Upper lobe of right lung (tissue), 1 donor: Measurements from ENCODE around the gene RTN4RL1. TPM values are rescaled to one million over a fixed set of nuclear protein-coding genes. Genes with fewer than 3 reads are reported as not detected.
"Not testable (repeated sequence)": the region's sequence is repeated elsewhere in the genome, so short reads cannot be mapped to it uniquely, and the experiment has no call there.

Experiments
- ATAC-seq: fragments of 200-7000 bp; cut with Tn5 transposase; one replicate; pipeline ENCODE4 v1.9.1; 2020; ENCODE audit warnings: mild to moderate bottlenecking, moderate library complexity
- DNase-seq: peaks from one replicate; pipeline ENCODE4 v3.0.0-alpha.2; 2020
- H3K27ac ChIP-seq: fragments of 200-600 bp; one replicate; pipeline ENCODE4 v1.8.0; 2022
- H3K27me3 ChIP-seq: fragments of 200-600 bp; one replicate; pipeline ENCODE4 v1.8.0; 2022; ENCODE audit warnings: mild to moderate bottlenecking
- H3K36me3 ChIP-seq: fragments of 200-600 bp; one replicate; pipeline ENCODE4 v1.8.0; 2022
- H3K4me1 ChIP-seq: fragments of 200-600 bp; one replicate; pipeline ENCODE4 v1.8.0; 2022
- H3K4me3 ChIP-seq: fragments of 200-600 bp; one replicate; pipeline ENCODE4 v1.8.0; 2022; ENCODE audit warnings: mild to moderate bottlenecking
- H3K9me3 ChIP-seq: fragments of 200-600 bp; one replicate; pipeline ENCODE4 v1.8.0; 2022
- CTCF ChIP-seq: fragments of 200-600 bp; IDR thresholded peaks from one replicate; pipeline ENCODE4 v1.8.0; 2022; ENCODE audit warnings: antibody characterized with exemption
- intact Hi-C: fragments of 100-400 bp; cut with DNase I; formaldehyde crosslinking; loops from one replicate; pipeline ENCODE4 v1.11.0; 2022
- total RNA-seq: library from RNA; stranded (reverse); fragmentation: NEBNext Ultra II Directional; extraction: Animal tissue kit (Norgen Biotek cat#: 25700); gene quantifications from one replicate; pipeline ENCODE4 v1.2.1, GENCODE V29; 2021
- donor health status: DM: no; HTN: yes; CAD: no; lungs with severe emphysema.

The RTN4RL1 gene
- total RNA-seq, 1 donor from 2014 or later: 4.3 TPM

- intact Hi-C loops: no loop called here
- H3K36me3 ChIP-seq: peaks cover 55% of the 10 kb centered on the region
- no peaks in the 10 kb centered on the region for H3K4me1 ChIP-seq
- DNase-seq (no peak), ATAC-seq (no peak)
- no peaks in the 10 kb centered on the region for H3K27me3 ChIP-seq
- no peak overlapping the region for H3K27ac ChIP-seq
- H3K9me3 ChIP-seq: no peaks in the 10 kb centered on the region
- no peak for TF ChIP-seq CTCF
- no peak overlapping the region for H3K4me3 ChIP-seq
Measured at GRCh38 chr17:1898332-1898731, 126.8 kb downstream of the RTN4RL1 start.

GRCh38 chr17:1897105-1897656, 128.0 kb downstream of the RTN4RL1 start:
- intact Hi-C loops: no loop called here
- no peak for ATAC-seq
- Histone ChIP-seq H3K27me3 (no peaks in the 10 kb centered on the region), H3K9me3 (no peaks in the 10 kb centered on the region), H3K4me1 (no peaks in the 10 kb centered on the region), H3K4me3 (no peak overlapping the region), H3K36me3 (peaks cover 66% of the 10 kb centered on the region), H3K27ac (no peak overlapping the region)
- TF ChIP-seq CTCF: no peak
- no peak for DNase-seq

GRCh38 chr17:1896243-1897104, 128.7 kb downstream of the RTN4RL1 start:
- Histone ChIP-seq H3K4me1 (no peaks in the 10 kb centered on the region), H3K36me3 (peaks cover 73% of the 10 kb centered on the region), H3K9me3 (no peaks in the 10 kb centered on the region), H3K4me3 (no peak overlapping the region), H3K27me3 (no peaks in the 10 kb centered on the region), H3K27ac (no peak overlapping the region)
- intact Hi-C loops: no loop called here
- ATAC-seq (no peak), DNase-seq (peak; percentile 49)
- TF ChIP-seq CTCF: no peak

- intact Hi-C loops, H3K27me3 ChIP-seq, H3K27ac ChIP-seq, ATAC-seq, H3K4me1 ChIP-seq, H3K9me3 ChIP-seq, H3K4me3 ChIP-seq: not testable (repeated sequence)
- peak; percentile 32 for DNase-seq
- H3K36me3 ChIP-seq: peaks cover 83% of the 10 kb centered on the region
Measured at GRCh38 chr17:1895479-1895878, 129.7 kb downstream of the RTN4RL1 start.

- ATAC-seq: peak; percentile 93
- Histone ChIP-seq H3K36me3 (peaks cover 89% of the 10 kb centered on the region), H3K27me3 (no peaks in the 10 kb centered on the region), H3K4me1 (no peaks in the 10 kb centered on the region), H3K4me3 (no peak overlapping the region), H3K27ac (no peak overlapping the region), H3K9me3 (no peaks in the 10 kb centered on the region)
- DNase-seq: peak; percentile 71
- no peak for TF ChIP-seq CTCF
- intact Hi-C loops: no loop called here
Measured at GRCh38 chr17:1894753-1895339, 130.3 kb downstream of the RTN4RL1 start.
